ENCODE data around the gene CNOT8.

CNOT8 gene

DNA sequence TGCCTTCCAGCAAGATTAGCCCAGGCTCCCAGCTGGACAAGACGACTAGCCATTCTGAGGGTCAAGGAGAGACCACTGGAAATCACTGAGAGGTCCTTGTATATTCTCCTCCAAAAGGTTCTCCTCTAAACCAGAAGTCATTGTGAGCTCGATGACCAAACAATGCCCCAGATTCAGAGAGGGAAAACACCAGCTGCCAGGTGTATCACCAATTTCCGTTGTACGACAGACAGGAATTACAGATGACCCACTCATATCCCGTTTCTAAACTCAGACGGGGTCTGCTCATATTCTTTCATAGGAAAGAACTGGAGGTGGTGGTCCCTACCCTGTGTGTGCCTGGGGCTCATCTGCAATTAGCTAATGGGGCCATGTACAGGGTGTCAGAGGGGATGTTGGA is 22.2 kb upstream of the CNOT8 start:
- no peak for DNase-seq

GRCh38 chr5:154837009-154837901 is 21.2 kb upstream of the CNOT8 start:
- DNase-seq = no peak

DNA sequence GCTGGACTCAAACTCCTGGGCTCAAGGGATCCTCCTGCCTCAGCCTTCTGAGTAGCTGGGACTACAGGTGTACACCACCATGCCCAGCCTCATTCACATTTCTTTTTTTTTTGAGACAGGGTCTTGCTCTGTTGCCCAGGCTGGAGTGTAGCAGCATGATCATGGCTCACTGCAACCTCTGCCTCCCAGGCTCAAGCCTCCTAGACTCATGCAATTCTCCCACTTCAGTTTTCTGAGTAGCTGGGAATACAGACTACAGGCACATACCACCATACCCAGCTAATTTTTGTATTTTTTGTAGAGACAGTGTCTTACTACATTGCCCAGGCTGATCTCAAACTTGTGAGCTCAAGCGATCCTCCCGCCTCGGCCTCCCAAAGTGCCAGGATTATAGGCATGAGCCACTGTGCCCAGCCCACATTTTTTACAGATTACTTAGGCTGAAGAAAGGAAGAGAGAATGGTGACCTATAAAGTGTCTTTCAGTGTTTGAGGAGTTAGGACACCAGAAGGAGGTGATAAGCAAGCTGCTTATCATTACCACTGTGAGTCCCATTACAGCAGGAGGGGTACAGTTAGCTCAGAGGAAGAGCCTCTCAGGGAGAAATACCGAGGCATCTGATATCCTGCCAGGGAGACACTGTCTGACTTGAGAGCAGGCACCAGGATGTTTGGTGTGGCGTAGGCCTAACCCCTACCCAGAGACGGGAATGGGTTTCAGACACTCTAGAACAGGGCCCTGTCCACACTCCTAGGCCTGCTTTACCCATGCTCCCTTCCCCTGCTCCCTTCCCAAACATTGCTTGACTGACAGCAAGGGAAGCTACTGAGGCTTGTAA is 17.8 kb upstream of the CNOT8 start:
- DNase-seq = no peak

DNA sequence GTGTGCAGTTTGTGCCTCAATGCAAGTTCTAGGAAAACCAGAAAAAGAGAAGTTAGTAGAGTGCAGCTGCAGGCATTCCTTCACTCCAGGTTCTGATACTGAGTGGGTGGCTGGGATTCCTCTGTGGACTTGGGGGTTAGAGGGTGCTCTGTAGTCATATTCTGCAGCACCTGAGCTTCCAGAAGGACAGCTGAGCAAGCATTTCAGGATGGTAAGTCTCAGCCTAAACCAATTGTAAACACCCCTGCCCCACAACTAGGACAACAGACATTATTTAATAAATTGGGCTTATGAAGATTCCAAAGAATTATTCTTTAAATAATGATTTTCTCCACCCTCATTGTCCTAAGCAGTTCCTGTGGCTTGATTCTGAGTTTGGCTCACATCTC is 17.2 kb upstream of the CNOT8 start:
- no peak for DNase-seq

DNA sequence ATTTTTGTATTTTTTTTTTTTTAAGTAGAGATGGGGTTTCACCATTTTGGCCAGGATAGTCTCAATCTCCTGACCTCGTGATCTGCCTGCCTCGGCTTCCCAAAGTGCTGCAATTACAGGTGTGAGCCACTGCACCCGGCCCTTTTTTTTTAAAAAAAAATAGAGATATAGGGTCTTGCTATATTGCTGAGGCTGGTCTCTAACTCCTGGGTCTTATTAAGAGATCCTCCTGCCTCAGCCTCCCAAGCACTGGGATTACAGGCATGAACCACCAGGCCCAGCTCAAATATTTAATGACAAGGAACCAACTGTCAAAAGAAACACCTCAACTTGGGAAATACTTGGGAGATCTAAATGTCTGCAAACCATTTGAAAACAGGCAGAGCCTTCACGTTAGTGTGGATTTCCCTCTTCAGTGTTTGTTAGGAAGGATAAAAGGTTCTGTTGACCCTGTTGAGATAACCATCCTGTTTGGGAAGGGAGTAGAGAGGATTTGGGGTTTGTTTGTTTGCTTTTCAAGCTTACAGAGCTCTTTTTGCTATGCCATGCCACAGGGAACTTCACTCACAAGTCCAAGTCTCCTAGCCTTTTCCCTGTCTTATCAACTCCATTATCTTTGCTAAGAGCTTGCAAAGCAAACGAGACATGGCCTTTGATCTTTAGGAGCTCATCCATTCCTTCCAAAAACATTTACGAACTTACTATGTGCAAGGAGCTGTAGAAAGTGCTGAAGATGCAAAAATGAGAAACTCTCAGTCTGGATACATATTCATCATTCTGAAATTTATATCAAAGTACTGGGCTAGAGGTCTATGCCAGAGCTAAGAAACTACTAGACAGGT is 15.5 kb upstream of the CNOT8 start:
- no peak for DNase-seq

DNA sequence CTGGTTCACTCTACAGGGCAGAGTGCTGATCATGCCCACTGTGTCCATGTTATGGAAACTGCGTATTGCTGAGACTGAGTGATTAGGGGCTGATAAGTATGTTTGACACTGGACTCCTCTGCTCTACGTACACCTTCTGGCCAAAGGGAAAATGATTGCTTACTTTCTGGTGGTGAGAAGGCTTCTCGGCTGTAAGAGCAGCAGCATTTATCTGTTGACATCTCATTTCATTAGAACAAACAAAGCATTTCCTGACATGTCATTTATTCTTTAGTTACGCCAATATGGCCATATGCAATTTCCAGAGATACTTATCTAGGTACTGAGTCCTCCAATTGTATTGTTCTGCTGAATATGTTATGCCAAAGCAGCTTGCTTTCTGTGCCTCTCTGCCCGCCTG is 13.6 kb upstream of the CNOT8 start:
- DNase-seq = no peak

DNA sequence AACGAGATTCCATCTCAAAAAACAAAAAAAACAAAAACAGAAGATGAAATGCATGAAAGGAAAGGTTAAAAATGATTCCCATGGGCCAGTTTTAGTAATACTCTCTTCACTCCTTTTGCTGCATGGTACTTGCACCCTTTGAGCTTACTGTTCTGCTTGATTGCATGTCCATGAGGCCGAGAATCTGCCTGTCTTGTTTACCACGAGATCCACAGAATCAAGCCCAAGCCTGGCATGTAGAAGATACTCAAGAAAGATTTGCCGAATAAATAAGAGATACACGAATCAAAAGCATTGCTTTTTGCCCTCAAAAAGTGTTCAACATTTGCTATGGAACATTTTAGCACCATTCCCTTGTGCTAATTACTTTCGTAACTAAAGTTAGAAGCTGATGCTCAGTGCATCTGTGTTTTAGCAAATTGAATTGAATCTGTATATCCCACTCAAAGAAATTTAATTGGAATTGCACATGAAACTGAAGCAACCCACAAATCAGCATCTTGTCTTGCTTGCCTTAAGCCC is 9.1 kb upstream of the CNOT8 start:
- DNase-seq = no peak

GRCh38 chr5:154849791-154850201 is 8.6 kb upstream of the CNOT8 start:
- no peak for DNase-seq

DNA sequence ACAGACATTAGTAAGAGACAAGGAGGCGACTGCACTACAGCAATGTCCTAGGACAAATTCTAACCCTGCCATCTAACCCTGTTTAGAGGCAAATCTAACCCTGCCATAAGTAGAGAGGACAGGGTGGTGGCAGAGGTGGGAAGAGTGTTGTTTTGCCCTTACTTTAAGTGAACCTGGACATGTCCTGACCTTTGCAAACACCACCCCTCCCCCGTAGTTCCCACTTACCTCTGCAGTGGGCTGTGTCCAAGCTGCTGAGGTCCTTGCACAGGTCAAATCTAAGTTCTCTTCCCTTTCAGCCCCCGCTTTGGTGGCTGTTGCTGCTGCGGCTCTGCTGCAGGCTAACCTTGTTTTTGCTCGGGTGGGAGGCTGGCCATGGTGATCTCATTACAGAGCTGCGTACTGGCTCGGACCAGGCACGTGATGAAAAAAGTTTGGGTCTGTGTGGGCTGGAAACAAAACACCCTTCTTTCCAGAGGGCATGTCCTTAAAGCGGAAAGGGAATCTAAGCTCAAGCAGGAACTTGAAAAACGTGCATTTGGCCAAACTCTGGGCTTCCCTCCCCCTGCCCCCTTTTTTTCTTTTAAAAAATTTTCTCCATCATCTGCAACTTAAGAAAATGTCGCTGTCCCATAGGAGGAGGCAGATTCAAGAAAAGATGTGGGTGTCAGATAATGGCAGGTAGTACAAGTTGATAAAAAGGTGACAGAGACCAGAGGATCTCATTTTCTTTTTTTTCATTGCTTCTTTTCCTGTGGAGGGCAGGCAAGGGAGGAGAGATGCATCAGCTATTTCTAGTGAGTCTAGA is 8.0 kb upstream of the CNOT8 start, which contains the start of gene FAXDC2:
TSS of gene FAXDC2 (minus strand) at position 349 of the 808 bp plus-strand sequence. CDS start 12,425 bp downstream, outside the sequence.
- no peak for DNase-seq

GRCh38 chr5:154851351-154851750 is 7.1 kb upstream of the CNOT8 start:
- no peak for DNase-seq

- DNase-seq = peak; percentile 86
These were observed 714 bp upstream of the CNOT8 start for GRCh38 chr5:154857530-154858296.

DNA sequence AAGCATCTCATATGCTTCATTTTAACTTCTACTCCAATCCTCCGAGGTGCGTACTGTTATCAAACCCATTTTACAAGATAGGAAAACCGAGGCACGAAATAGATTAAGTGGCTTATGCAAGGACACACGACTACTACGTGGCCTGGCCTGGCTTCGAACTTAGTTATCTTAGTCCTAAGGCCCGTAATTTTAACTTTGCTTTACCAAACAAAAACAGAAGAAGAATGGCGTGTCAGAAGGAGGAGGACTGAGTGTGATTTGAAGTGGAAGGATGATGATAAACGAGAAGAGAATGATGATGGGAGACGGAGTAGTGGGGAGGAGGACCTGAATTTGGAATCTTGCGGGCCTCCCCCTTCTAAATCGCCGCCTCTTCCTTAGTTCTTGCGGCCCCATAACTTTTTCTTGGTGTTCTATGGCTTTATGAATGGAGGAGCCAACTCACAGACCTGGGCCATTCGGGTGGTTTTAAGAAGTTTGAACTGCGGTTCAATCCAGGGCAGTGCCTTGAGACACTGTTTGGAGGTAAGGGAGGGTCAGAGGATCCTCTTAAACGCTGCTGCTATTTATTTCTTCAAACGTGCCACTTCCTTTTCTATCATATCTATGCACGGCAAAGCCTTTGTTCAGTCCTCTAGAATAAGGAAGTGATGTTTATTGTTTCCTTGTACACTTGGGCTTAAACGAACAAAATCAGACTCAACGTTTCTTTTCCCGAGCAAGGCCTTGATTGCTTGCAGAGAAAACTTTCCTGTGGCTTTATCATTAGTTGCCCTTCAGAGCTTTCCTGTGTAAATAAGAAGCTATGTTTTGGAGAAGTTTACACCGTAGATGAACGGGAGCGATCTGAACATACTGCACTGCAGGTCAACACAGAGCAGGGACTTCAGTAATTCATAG is 795 bp downstream of the CNOT8 start:
- no peak for DNase-seq

DNA sequence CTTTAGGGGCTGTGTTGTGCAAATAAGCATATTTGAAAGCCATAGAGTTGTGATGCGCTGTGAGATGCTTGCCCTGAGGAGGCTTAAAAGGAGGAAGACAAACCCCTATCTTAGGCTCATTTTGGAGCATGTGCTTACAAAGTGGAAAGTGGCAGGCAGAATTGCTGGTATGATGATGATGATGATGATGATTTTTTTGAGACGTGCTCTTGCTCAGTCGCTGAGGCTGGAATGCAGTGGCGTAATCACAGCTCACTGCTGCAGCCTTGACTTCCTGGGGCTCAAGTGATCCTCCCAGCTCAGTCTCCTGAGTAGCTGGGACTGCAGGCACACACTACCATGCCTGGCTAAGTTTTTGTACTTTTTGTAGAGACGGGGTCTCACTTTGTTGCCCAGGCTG is 1.7 kb downstream of the CNOT8 start:
- no peak for DNase-seq

- no peak for DNase-seq
These were observed 2.3 kb downstream of the CNOT8 start for GRCh38 chr5:154860765-154861164.

DNA sequence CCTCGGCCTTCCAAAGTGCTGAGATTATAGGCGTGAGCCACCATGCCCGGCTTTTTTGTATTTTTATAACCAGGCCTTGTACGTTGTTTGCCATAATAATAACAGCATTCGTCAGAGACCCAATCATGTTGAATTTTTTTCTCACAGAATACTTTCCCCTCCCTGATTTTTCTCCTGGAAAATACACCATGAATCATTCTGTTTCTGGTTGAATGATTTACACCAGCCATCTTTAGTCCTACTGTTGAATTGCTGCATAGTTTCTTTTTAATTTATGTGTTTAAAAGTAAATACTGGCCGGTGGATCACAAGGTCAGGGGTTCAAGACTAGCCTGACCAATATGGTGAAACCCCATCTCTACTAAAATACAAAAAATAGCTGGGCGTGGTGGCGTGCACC is 3.5 kb downstream of the CNOT8 start:
- DNase-seq = no peak

- DNase-seq = no peak
These were observed 4.3 kb downstream of the CNOT8 start for GRCh38 chr5:154862766-154863165.

DNA sequence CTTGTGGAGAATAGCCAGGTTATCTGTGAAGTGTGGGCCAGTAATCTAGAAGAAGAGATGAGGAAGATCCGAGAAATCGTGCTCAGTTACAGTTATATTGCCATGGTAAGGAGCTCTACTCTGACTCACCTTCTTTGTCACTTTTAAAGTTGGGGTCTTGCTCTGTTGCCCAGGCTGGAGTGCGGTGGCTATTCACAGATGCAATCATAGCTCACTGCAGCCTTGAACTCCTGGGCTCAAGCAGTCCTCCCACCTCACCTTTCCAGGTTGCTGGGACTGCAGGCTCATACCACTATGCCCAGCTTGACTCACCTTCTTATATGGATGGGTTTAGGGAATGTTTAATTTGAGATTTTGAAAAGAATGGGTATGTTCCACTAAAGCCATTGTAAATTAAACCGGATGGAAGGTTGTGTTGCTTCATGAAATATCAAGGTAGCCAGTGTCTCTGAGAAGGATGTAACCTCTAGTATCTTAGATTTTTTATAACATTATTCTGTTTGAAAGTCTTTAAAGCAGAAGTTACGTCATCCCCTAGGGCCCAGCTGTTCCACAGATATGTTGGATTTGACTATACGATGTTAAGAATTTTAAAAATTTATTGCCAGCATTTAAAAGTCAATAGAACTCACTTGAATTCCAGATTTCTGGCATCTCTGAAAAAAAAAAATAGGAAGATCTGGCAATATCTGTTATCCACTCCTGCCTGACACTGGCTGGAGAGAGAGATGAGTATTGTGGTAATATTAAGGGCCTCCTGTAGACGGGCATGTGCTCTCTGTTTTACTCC is 5.1 kb downstream of the CNOT8 start:
- DNase-seq = no peak

DNA sequence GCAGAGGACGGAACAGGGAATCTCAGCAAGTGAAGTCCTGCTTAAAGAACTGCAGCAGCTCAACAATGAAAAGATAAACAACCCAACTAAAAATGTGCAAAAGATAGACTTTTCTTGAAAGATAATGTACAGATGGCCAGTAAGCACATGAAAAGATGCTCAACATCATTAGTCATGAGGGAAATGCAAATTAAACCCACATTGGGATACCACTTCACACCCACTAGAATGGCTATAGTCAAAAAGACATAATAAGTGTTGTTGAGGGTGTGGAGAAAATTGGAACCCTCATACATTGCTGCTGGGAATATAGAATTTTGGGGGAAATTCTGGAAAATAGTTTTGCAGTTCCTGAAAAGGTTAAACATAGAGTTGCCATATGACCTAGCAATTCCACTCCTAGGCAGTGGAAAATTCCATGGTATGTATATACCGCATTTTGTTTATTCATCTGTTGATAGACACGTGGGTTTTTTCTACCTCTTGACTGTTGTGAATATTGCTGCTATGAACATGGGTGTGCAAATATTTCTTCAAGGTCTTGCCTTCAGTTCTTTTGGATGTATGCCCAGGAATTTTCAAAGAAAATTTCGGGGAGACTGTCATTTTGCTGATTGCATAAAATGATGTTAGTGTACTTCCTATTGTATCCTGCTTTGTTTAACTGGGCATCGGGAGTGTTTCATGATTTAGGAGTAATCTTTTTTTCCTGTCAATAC is 7.2 kb downstream of the CNOT8 start:
- no peak for DNase-seq

Data from NCI-H2081 treated with DMSO at 0.1 percent for 48 hours (cell line).